ENCODE data around the gene PTPRZ1.

The PTPRZ1 gene

GRCh38 chr7:121901026-121901425, 28.1 kb downstream of the PTPRZ1 start:
- DNase-seq, result no peak

DNA sequence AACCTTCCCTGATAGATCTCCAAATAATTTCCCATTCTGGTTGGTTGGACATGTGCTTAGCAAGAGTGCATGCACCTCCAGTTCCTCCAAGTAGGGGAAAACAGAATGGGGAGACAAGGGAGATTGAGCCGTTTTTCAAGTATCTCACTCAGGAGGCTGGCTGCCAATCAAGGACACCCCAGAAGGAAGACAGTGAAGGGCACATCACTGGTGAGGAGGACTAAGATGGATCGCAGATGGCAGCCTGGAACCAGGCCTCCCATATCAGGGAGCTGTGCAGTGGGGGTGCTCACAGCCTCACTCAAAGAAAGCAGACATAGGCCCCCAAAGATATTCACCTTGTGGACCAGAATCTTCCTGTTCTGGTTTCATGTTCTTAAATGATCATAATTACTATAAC, 31.2 kb downstream of the PTPRZ1 start:
- no peak for DNase-seq

GRCh38 chr7:121908042-121908441, 35.1 kb downstream of the PTPRZ1 start:
- DNase-seq, result no peak

- DNase-seq, result no peak
These were observed 36.9 kb downstream of the PTPRZ1 start for GRCh38 chr7:121909716-121910345.

GRCh38 chr7:121913947-121914675, 41.1 kb downstream of the PTPRZ1 start:
- no peak for DNase-seq

DNA sequence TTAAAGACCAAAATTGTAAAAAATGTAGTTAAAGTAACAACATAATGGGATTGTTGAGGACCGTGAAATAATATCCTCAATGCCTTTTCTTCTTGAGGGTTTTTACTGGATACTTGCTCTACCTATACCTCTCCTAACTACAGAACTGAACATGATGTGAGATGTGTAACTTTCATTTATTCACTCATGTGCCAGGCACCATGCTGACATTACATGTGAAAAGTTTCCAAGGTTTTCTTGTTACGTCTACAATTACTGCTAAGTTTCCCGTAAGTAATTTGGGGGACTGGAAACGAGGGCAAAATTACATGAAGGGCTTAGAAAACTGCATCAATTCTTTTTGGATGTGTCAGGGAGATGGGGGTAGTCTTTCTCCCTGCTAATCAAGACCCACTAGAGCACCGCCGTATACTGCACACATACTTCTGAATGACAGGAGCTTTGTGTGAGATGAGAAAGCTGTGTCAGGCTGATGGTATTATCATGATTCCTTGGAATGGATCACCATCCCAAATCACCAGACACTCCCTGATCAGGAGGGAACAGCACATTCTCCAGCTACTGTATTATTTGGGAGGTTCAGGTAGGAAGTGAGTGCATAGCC, 41.8 kb downstream of the PTPRZ1 start:
- DNase-seq, result no peak

GRCh38 chr7:121916211-121916610, 43.2 kb downstream of the PTPRZ1 start:
- no peak for DNase-seq

- no peak for DNase-seq
These were observed 47.0 kb downstream of the PTPRZ1 start for GRCh38 chr7:121919986-121920385.

DNA sequence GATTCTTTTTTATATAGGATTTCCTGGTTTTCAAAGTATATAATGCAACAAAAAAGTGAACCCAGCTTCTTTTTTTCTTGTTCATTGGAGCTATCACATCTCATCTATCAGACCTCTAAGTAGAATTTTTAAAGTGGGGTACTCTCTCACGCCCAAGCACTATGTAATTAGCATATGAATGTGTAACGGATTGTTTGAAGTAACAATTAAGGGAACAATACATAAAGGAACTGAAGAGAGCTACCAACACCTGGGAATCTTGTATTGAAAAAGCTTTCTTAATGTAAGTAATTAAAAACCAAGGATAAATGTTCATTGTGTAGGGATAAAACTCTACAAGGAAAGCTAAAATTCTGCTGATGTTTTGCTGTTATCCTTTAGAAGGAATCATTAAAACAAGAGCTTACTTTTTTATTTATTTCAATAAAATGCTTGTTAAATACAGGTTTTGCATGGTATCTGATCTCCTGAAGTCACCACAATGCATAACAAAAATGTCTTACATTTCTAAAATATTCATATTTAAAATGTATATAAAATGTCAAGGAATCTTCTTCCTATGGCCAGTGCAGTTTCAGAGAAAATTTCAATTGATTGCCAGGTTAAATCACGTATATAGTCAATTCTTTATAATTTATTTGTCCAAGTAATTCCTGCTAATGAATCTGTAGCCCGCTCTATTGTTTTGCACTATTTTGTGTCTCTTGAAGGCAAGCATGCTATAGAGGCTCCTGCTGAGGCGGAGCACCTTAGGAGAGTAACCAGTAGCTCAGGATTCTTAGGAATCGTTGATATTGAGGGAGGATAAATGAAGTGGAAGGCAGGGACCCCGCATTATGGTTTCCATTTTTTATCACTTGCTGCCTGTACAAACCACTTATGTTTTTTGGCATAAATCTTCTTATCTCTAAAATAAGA, 51.6 kb downstream of the PTPRZ1 start:
- no peak for DNase-seq

DNA sequence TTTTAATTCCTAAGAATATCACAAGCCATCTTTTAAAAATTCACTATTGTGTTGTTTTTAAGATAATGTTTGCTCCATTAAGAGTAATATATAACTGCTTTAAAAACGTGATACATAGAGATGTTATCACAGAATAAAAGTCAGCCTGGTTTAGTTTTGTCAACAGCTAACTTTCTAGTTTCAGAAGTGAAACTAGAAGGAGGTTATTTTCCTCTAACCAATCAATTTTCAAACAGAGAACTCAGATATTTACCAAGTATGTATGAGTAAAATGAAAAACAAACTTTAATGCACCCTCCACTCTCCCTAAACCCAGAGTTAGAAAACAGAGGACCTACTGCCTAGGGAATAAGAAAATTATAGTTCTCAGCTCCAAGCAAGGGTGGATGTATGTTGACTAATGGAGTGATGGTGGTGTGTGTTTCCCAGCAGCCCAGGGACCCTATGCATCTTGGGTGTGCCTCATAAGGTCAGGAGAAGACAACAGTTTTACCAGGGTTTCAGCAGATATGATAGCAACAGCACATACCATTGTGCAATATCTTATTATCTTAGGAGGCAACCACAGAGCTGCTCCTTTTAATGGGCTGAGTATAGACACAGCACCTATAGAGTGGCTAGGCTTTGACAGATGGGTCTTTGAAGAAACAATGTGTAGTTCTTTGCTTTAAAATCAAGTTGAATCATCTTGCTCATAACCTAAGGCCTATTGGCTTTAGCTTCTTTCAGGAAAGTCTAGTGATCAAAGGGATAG, 58.4 kb downstream of the PTPRZ1 start:
- no peak for DNase-seq

- no peak for DNase-seq
These were observed 59.8 kb downstream of the PTPRZ1 start for GRCh38 chr7:121932768-121933167.

- DNase-seq, result no peak
These were observed 64.1 kb downstream of the PTPRZ1 start for GRCh38 chr7:121936951-121937623.

DNA sequence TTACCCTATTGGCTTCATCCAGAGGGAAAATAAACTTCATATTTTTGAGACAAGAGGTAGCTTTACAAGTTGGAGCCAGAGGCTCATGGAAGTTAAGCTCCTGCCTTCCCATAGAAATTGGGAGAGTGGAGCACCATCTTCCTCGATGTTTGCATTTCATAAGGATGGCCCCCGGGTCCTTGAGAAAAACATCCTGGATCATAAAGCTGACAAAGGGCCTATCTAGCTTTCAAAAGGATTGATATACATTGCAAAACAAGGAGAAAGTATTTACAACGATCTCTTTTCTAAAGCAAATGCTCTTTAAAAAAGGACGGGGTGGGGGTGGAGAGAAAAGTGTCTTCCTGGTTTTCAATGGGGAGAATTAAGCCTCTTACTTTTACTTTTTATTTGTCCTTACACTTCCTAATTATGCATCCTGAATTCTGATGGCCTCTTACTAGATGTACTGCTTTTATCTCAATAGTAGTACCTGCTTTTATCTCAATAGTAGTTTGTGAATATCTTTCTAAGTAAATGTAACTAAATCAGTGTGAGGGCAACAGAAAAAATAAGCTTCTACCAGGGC, 65.6 kb downstream of the PTPRZ1 start:
- DNase-seq, result no peak

- no peak for DNase-seq
These were observed 68.0 kb downstream of the PTPRZ1 start for GRCh38 chr7:121940918-121941317.

DNA sequence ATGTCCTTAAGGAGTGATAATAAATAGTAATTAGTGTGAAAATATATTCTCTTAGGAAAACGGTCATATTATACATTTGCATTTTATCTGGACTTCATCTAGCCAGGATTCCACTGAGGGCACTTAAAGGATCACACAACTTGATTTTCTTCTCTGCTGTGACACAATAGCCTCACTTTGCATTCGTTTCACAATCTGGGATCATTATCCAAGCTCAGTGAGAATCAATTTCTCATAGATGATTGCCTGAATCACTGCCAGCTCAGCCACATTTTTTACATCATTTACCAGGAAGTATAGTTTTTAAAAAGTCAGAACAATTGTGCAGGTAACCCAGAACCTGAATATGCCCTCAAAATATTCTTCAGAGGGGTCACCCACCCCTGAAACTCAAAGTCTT, 68.9 kb downstream of the PTPRZ1 start:
- no peak for DNase-seq

DNA sequence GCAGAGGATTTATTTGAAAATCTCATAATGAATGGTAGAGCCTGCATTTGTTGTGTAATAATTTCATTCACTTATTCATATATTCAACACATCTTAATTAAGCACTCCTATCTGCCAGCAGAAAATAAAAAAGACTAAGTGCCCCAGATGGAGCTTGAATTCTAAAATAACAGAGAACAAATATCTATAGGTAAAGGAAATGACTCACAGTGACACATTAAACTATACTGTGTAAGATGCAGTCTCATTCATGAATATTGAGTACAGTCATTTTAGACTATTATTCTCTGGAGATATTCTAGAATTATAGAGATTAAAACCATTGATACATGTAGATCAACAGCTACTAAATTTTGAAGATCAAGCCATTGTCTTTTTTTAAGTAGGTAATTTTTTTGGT, 72.1 kb downstream of the PTPRZ1 start:
- no peak for DNase-seq

DNA sequence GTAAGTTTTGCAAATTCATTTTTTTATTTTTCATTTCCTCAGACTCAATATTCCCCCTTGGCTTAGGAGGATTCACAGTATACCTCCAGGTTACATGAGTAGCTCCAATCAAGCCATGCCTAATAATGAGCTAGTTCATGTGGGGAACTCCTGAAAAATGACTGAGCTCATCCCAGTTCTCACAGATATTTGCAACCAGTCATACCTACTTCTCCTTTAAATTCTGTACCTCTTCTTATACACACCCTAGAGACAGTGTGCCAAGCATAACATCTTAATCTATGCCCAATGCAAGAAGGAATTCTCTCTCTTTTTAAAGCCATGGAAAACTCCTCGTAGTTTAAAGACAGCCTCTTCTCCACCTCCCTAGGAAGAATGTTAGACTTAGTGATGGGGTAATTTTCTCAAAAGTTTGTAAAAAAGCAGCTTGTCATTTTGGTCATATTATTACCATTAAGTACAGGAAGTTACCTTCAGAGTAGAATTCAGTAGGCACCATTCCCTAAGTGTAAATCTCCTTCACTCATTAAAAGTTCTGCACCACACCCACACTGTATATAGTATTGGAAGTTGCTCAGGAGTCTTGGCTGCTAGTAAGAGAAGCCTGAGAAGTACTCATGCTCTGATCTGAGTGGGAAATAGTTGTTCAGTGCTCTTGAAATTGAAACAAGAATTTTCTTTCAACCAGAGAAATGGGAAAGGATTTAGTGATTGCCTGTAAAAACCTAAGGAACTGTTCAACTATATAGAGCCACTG, 72.7 kb downstream of the PTPRZ1 start:
- no peak for DNase-seq

DNA sequence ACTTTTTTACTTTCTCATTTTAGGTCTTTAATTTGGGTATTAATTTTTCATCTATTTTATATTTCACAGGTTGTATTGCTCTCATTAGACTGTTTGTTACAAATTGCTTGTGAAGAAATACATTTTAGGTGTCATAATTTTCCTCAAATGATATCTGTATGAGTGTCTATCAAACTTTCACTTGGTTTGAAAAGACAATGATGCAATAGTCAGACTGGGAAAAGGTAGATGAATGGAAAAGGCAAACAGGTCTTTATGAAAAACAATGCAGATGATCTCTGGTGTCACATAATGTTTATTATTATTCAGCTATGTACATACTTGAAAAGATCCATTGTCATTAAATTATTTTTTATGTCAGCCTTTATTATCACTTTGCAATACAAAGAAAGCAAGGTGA, 80.2 kb downstream of the PTPRZ1 start:
- DNase-seq, result no peak

GRCh38 chr7:121953601-121954000, 80.6 kb downstream of the PTPRZ1 start:
- DNase-seq, result no peak

DNA sequence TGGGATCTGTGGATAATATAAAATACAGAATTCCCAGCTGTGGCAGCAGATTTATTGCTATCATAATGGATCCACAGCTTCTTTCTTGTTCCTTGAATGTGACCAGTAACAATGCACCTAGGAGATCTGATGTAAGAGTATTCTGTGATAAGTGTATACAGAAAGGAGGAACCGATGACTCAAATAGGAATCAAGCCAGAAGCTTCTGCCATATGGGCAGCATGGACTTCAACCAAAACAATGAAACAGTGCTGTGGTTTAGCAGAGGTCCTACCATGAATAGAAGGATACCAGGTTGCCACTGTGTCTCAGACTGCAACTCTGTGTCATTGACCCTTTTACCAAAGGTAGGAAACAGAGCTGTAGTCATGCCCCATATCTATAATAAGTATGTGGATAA, 81.8 kb downstream of the PTPRZ1 start:
- no peak for DNase-seq

DNA sequence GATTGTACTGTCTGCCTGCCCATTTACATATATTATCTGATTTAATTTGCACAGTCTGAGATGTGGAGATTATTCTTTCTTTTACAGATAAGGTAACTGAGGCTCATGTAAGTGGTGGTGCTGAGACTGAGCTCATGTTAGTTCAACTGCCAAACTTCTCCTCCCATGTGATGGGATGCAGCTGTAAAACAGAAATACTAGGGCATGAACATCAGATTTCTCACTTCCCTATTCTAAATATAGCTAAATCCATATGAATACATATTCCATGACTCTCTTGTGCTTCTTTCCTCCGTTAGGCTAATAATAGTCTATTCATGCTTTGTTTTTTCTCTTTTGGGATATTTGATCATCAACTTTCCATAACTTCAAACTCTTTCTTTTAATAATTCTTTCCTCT, 84.7 kb downstream of the PTPRZ1 start:
- no peak for DNase-seq
